HG03565 (cell line): ENCODE data around the gene NSRP1.
"Not testable (repeated sequence)": the region's sequence is repeated elsewhere in the genome, so short reads cannot be mapped to it uniquely, and the experiment has no call there.

ENCODE experiments used
- ATAC-seq: cut with Tn5 transposase; IDR thresholded peaks from one replicate; pipeline ENCODE4 v1.9.1; 2021; ENCODE audit warnings: mild to moderate bottlenecking, moderate library complexity; ENCODE audit not compliant: unreplicated experiment

NSRP1 gene

DNA sequence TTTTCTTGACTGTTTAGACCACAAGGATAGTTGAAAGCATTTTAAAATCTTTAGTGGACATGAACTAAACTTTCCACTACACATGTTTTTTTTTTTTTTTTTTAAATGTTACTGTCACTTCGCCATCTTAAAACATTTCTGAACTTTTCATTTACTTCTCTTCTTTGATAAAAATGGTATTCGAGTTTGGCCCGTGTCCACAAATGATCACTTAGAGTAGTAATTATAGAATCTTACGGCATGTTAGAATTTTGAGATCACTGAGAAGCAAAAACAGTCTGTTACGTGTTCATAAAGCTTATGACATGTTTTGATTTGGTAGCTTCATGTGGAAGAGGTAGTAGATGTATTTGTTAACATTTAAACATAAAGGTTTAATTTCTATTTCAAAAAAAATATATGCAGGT is 1.1 kb downstream of the NSRP1 start:
- no peak for ATAC-seq

GRCh38 chr17:30118635-30119034 is 2.0 kb downstream of the NSRP1 start:
- not testable (repeated sequence) for ATAC-seq

DNA sequence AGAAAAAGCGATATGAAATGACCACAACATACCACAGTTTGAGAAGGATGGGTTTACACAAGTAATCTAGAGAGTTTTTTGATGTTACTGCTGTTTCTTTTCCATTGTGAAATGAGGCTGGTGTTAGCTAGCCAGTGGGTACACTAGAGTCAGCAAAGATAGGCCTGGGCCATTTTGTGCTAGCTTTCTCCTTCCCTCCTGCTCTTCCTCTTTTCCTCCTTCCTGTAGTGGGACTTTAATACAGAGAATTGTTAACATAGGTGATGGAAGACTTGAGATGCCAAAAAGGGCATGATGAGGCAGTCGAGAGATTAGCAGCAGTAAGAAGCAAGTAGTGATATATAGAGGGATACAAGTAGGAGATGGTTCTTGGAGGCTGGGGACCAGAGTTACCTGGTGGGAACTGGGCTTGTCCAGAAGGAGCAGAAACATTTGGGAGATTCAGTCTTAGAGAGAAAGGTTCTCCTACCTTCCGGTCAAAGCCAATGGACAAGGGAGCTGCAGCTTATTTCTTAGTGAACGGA is 7.7 kb downstream of the NSRP1 start:
- ATAC-seq = no peak

DNA sequence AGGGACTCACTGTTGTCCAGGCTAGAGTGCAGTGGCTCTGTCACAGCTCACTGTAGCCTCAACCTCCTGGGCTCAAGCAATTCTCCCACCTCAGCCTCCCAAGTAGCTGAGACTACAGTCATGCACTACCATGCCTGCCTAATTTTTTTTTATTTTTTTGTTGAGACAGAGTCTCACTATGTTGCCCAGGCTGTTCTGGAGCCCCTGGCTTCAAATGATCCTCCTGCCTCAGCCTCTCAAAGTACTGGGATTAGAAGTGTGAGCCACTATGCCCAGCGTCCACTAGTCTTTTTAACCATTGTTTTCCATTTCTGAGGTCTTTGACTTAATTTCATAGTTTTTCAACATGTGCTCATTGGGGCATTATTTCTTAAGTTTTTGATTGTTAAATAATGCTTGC is 13.5 kb downstream of the NSRP1 start:
- ATAC-seq = no peak

- ATAC-seq = no peak
Measured at GRCh38 chr17:30132615-30133014, 16.0 kb downstream of the NSRP1 start.

DNA sequence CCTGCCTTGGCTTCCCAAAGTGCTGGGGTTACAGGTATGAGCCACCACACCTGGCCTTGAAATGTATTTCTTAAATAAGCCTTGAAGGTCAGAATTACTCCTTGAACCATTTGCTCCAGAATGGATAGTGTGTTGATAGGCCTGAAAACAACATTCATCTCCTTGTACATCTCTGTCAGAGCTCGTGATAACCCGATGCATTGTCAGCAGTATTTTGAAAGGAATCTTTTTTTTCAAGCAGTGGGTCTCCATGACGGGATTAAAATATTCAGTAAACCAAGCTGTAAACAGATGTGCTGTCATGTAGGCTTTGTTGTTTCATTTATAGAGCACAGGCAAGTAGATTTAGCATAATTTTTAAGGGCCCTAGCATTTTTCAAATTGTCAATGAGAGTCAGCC is 16.6 kb downstream of the NSRP1 start:
- no peak for ATAC-seq

- ATAC-seq = no peak
Measured at GRCh38 chr17:30134551-30134950, 17.9 kb downstream of the NSRP1 start.

GRCh38 chr17:30137158-30137557 is 20.5 kb downstream of the NSRP1 start:
- ATAC-seq = no peak

GRCh38 chr17:30147860-30148259 is 31.2 kb downstream of the NSRP1 start:
- not testable (repeated sequence) for ATAC-seq

GRCh38 chr17:30148376-30148775 is 31.8 kb downstream of the NSRP1 start:
- no peak for ATAC-seq

- ATAC-seq = no peak
Measured at GRCh38 chr17:30151471-30151870, 34.9 kb downstream of the NSRP1 start.

DNA sequence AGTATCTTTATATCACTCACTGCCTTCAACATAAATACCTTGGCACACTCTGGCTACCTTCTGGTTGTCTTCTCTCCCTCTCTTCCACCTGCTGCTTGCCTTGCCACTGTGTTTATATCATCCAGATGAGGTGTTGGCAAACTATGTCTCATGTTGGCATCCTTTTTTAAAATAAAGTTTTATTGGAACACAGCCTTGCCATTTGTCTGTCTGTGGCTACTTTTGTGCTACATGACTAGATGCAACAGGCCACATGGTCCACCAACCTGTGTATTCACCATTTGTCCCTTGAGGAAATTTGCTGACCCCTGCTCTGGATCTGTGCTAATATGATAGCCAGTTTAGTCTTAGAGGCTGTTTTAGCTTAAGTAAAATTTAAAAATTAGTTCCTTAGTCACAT is 36.8 kb downstream of the NSRP1 start:
- ATAC-seq = no peak

- ATAC-seq = no peak
Measured at GRCh38 chr17:30155389-30155788, 38.8 kb downstream of the NSRP1 start.

DNA sequence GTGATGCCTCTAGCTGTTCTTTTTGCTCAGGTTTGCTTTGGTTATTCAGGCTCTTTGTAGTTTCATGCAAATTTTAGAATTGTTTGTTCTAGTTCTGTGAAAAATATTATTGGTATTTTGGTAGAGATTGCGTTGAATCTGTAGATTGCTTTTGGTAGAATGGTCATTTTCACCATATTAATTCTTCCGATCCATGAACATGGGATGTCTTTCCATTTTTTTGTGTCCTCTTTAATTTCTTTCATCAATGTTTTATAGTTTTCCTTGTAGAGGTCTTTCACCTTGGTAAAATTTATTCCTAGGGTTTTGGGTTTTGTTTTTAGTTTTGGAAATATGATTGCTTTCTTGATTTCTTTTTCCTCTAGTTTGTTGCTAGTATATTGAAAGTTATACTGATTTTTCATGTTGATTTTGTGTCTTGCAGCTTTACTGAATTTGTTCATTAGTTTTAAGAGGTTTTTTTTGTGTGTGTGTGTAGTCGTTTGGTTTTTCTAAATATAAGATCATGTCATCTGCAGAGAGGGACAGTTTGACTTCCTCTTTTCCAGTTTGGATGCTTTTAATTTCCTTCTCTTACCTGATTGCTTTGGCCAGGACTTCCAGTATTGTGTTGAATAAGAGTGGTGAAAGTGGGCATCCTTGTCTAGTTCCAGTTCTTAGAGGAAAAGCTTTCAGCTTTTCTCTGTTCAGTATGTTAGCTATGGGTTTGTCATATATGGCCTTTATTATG is 42.4 kb downstream of the NSRP1 start:
- no peak for ATAC-seq

DNA sequence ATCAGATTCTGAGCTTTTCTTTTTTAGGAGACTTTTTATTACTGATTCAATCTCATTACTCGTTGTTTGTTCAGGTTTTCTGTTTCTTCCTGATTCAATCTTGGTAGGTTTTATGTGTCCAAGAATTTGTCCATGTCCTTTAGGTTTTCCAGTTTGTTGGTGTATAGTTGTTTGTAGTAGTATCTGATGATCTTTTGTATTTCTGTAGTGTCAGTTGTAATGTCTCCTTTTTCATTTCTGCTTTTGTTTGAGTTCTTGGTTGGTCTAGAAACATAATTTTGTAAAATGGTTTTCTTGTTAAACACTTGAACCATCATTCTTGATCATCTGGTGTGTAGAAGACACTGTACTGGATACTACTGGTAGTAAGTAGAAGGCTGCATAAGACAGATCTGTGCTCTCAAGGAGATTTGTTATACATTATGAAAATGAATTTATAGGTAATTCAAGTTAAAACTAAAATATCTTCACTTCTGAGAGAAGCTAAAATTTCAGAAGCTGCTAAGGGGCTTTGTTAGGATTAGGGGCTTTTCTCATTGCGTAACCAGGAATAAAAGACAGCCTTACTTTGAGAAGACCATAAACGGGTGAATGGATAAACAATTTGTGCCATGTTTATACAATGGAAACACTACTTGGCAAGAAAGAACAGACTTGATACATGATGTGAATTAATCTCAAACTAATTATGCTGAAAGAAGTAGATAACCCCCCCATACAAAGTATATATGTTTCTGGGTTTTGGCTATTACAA is 44.0 kb downstream of the NSRP1 start:
- ATAC-seq = no peak

- no peak for ATAC-seq
Measured at GRCh38 chr17:30161601-30162000, 45.0 kb downstream of the NSRP1 start.

GRCh38 chr17:30164531-30164930 is 47.9 kb downstream of the NSRP1 start:
- no peak for ATAC-seq

- ATAC-seq = no peak
Measured at GRCh38 chr17:30165147-30165546, 48.5 kb downstream of the NSRP1 start.

DNA sequence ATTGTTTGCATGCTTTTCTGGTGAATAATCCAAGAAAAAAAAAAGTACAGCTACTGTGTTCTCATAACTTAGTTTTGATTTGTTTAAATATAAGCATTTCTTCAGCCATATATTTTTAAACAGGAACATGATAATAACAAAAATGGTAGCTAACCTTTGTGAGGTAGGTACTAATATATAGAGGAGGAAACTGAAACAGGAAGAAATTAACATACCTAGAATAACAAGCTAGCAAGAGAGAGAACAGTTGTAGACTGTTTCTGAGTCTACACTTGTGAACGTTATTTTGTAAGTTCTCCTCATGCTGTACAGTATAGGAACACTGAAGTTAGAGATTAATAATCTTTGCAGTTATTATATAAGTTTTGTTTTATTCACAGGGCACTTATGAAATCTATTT is 49.3 kb downstream of the NSRP1 start:
- no peak for ATAC-seq

- no peak for ATAC-seq
Measured at GRCh38 chr17:30170415-30170987, 53.9 kb downstream of the NSRP1 start.

DNA sequence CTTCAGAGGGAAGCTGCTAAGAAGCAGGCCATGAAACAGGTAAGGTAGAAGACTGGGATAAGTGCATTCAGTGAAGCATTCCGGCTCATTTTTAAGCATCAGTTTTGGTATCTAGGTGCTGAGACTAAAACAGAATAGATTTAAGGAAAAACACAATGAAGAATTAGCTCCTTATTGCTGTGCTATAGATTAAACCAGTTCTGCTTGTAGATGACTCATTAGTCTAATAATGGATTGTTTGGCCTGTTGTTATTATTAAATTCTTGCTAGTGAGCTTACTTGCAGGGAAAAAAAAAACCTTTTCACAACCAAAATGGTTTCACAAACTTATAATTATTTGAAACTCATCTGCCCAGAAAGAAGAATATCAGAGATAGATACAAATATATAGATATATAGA is 55.9 kb downstream of the NSRP1 start:
- ATAC-seq = no peak

- ATAC-seq = peak; percentile 82
Measured at GRCh38 chr17:30173649-30174048, 57.0 kb downstream of the NSRP1 start.
